ENCODE measurements around the gene PSPN.

DNA sequence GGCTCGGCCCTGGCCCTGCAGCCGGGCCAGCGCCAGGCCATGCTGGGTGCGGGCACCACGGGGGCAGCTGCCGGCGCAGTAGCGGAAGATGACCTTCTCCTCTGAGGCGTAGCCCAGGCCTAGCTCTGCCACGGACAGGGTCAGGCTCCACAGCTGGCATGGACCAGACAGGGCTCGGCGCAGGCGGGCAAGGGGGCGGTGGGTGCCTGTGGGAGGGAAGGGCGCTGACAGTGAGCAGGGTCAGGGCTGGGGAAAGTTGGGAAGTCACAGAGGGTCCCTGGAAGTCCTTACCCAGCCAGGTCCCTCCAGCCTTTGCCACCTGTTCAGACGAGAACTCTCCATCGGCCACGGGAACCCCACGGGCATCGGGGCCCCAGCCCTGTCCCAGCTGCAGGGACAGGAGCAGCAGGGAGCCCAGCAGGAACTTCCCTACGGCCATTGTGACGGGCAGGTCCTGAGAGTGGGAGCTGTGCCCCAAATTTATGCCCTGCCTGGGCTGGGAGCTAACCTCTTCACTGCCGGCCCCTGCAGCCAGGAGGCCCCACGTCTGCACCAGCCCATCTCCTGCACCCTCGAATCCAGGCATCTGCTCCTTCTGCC, at the start of gene PSPN:
- TF ChIP-seq, protein P1, sequence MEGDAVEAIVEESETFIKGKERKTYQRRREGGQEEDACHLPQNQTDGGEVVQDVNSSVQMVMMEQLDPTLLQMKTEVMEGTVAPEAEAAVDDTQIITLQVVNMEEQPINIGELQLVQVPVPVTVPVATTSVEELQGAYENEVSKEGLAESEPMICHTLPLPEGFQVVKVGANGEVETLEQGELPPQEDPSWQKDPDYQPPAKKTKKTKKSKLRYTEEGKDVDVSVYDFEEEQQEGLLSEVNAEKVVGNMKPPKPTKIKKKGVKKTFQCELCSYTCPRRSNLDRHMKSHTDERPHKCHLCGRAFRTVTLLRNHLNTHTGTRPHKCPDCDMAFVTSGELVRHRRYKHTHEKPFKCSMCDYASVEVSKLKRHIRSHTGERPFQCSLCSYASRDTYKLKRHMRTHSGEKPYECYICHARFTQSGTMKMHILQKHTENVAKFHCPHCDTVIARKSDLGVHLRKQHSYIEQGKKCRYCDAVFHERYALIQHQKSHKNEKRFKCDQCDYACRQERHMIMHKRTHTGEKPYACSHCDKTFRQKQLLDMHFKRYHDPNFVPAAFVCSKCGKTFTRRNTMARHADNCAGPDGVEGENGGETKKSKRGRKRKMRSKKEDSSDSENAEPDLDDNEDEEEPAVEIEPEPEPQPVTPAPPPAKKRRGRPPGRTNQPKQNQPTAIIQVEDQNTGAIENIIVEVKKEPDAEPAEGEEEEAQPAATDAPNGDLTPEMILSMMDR (IDR thresholded peaks at IDR 0.05) = no peak
- TF ChIP-seq SIN3A (IDR thresholded peaks at IDR 0.05; ENCODE audit: borderline replicate concordance, insufficient read depth, low read depth, low read length) = no peak

Data from Panc1 (cell line).